Measurements from ENCODE around the gene ADCK1. TPM values are rescaled to one million over a fixed set of nuclear protein-coding genes. Genes with fewer than 3 reads are reported as not detected.
"Not testable (repeated sequence)": the region's sequence is repeated elsewhere in the genome, so short reads cannot be mapped to it uniquely, and the experiment has no call there.

Gene ADCK1
- total RNA-seq, result 3.1 and 8.9 TPM in 2 replicates

DNA sequence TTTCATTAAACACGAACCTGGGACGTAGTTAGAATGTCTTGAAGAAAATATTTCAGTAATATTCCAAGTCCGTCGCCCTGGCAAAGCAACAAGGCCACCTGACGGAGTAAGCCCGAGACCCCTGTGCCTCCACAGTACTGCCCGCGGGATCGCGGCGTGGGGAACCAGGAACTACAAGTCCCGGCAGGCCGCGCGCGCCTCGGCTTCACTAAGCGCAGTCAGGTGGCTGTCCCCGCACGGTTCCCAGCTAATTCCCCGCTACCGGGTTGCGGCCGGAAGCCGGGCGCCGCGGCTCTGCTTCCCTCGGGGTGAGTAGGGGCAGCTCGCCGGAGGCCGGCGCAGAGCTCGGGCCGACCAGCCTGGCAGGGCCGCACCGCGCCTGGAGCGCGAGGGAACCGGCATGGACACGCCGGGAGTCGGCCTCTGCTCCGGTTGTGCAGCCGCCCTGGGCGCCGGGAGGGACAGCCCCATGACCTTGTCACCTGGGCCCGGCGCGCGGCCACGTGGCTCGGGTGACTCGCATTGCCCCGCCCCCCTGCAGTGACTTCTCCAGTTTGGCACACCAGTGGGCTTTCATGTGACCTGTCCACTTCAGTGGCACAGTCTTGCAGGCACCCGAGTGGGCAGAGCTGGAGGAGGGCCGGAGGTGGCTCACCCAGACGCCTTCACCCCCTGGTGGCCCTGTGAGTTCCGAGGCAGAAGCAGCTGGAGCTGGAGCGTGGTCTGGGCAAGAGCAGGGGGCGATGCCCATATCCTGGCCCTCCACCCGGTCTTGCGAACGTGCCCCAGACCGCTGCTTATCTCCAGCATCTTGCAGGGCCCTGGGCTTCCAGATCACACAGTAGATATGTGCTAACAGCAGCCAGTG is at the start of gene ADCK1:
Gene ADCK1, plus strand, starts transcription at position 247 of the 868 bp plus-strand sequence. CDS start 18,870 bp downstream, outside the sequence.
- DNase-seq (ENCODE audit: low read depth), result peak; percentile 53

GRCh38 chr14:77752266-77752665 is 47.6 kb upstream of the ADCK1 start:
- no peak for DNase-seq (ENCODE audit: low read depth)

DNA sequence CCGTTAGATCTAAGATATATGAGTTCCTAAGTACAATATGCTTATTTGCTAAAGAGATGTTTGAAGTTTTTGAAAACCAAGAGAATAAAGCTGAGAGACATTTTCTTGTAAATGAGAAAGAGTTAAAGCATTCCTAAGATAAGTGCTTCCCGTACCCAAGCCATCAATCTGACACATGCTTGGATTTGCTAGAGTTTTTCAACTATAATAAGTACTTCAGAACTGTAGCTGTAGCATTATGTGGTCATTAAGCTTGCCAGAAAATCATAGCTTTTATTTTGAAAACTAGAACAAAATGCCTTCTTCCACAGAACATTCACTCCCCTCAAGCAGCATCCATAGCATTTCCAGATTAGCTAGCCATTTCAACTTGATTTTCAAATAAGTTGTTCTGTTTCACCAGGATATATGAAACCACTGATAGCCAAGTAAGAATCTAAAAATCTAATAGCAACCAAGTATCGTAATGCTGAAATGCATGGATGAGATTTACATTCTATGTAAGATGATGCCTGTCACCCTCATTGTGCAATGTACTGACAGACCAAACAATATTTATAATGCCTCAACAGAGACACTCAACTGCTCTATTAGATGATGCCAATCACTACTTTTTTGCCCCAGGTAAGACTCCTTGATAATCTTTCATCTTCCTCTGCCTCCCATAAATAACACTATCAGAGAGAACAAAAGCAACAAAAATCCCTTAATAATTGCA is 47.0 kb upstream of the ADCK1 start:
- no peak for DNase-seq (ENCODE audit: low read depth)

- DNase-seq (ENCODE audit: low read depth), result peak; percentile 57
Observed at GRCh38 chr14:77760381-77761204, 39.3 kb upstream of the ADCK1 start, which contains the start of gene SNW1. Gene SNW1 (minus strand): TSS chr14:77761156. CDS start chr14:77761127, 29 bp downstream.

GRCh38 chr14:77761205-77761931 is 38.5 kb upstream of the ADCK1 start:
- DNase-seq (ENCODE audit: low read depth), result peak; percentile 95

- DNase-seq (ENCODE audit: low read depth), result no peak
Observed at GRCh38 chr14:77763316-77763715, 36.6 kb upstream of the ADCK1 start.

- no peak for DNase-seq (ENCODE audit: low read depth)
Observed at GRCh38 chr14:77763978-77764377, 35.9 kb upstream of the ADCK1 start.

DNA sequence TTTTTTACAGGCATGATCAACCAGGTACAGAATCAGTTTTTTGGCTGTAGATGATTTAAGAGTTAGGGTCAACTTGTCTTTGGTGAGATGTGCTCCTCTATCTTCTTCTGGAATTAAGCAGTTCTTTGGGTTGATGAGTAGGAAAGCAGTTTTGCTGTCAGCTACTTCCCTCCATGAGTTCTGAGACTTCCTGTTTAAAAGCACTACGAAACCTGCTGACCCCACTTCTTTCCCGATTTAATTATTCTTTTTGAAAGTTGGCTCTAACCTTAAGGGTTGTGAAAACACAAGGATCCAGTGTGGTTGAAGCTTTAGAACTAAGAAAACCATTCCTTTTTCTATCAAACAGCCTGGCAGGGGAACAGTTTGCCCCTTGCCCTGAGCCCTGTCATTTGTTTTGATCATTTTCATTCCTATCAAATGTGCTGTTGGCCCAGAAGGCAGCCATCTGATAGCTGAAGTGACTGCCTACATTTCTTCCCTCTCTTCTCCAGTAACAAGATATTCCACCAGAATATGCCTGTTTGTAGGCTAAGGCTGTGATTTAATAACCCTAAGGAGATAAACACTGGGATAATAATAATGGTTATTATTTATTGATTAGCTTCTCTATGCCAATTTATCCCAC is 31.4 kb upstream of the ADCK1 start:
- DNase-seq (ENCODE audit: low read depth), result not testable (repeated sequence)

GRCh38 chr14:77773966-77774365 is 25.9 kb upstream of the ADCK1 start:
- DNase-seq (ENCODE audit: low read depth), result not testable (repeated sequence)

DNA sequence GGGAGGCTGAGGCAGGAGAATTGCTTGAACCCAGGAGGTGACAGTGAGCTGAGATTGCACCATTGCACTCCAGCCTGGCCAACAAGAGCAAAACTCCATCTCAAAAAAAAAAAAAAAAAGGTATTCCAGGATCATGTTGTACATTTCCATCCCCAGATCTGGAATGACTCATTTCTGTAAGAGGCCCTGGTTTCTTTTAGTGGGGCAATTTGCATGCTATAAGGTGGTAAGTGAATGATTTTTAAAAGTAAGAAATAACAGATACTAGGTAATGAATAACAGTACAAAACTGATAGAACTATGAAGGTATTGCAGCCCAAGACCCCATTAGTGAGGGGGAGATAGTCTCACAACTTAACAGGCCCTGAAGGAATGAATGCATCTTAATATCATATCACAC is 17.7 kb upstream of the ADCK1 start:
- DNase-seq (ENCODE audit: low read depth), result peak; percentile 45

DNA sequence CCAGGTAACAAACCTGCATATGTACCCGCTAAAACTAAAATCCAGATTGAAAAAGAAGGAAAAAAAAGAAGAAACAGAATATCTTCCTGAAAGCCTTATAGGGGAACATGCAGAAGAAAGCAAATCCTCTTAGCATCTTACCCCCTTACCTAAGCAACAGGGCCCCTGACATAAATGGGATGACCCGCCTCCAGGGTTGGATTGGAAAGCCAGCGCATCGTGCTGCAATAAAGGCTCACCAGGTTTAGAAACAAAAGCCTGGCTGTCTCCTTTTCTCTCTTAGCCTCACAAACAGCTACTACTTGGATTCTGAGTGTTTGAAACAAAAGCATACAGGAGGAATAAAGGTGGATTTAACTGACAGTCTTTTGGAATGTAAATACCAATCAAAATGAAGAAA is 13.8 kb upstream of the ADCK1 start:
- no peak for DNase-seq (ENCODE audit: low read depth)

GRCh38 chr14:77790566-77791224 is 9.2 kb upstream of the ADCK1 start:
- no peak for DNase-seq (ENCODE audit: low read depth)

DNA sequence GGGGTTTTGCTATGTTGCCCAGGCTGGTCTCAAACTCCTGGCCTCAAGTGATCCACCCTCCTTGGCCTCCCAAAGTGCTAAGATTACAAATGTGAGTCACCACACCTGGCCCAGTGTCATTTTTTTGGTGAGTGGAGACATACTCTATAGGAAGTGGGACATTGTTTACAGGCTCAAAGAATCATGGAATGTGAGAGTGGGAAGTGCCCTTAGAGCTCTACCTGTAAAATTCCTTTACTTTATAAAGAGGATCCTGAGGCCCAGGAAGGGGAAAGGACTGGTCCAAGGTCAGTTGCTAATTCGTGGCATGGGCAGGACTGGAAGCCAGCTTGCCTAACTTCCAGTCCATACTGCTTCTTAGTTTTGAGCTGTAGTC is 8.7 kb upstream of the ADCK1 start:
- no peak for DNase-seq (ENCODE audit: low read depth)

GRCh38 chr14:77793255-77793654 is 6.7 kb upstream of the ADCK1 start:
- DNase-seq (ENCODE audit: low read depth), result not testable (repeated sequence)

DNA sequence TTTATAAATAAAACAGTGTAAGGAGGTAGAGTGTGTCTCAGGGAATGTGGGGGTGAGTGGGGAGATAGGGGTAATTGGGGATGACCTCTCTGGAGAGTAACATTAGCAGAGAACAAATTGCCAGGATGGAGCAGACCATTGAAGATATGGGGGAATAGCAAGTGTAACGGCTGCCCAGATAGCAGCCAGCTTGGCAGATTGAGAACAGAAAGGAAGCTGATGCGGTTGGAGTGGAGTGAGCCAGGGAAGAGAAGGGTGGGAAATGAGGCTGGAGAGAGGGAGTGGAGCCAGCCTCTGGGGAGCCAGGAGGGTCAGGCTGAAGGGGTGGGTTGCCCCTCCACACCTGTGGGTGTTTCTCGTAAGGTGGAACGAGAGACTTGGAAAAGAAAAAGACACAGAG is 5.6 kb upstream of the ADCK1 start:
- no peak for DNase-seq (ENCODE audit: low read depth)

GRCh38 chr14:77799456-77799855 is 453 bp upstream of the ADCK1 start:
- not testable (repeated sequence) for DNase-seq (ENCODE audit: low read depth)

GRCh38 chr14:77800814-77801213 is 905 bp downstream of the ADCK1 start:
- DNase-seq (ENCODE audit: low read depth), result no peak

GRCh38 chr14:77804592-77804991 is 4.7 kb downstream of the ADCK1 start:
- no peak for DNase-seq (ENCODE audit: low read depth)

GRCh38 chr14:77805706-77806105 is 5.8 kb downstream of the ADCK1 start:
- no peak for DNase-seq (ENCODE audit: low read depth)

DNA sequence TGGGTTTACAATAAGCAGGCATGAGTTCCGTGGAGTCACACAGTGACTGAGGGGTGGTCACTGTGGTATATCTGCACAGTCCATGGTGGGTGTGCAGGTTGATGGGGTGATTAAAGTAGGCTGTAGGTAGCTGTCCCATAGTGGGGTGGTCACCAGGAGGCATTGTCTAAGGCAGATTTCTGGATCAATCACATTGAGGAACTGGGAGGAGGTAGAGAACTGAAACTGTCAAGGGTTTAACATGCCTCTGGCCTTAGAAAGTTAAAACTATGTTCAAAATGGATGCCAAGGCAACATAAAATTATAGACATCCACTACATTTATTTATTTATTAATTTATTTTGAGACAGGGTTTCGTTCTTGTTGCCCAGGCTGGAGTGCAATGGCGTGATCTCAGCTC is 8.3 kb downstream of the ADCK1 start:
- DNase-seq (ENCODE audit: low read depth), result no peak

Data from renal cortical epithelial cell (primary cell).